Trophoblast cell (in vitro differentiated cells and primary cell): ENCODE measurements around the gene FGF11.

ENCODE experiments used
- DNase-seq, 2 donors: peaks; one replicate each; pipeline ENCODE4 v3.0.0-alpha.2; 2016
- H2AFZ ChIP-seq: 2 replicates; pipeline ENCODE4 v1.6.1; 2013; ENCODE audit warnings: low read length, moderate library complexity, mild to moderate bottlenecking; ENCODE audit not compliant: insufficient read depth, poor library complexity
- H2AK5ac ChIP-seq: 2 replicates; pipeline ENCODE4 v1.6.1; 2013; ENCODE audit warnings: mild to moderate bottlenecking, low read length
- H2BK120ac ChIP-seq: 2 replicates; pipeline ENCODE4 v1.6.1; 2013; ENCODE audit warnings: low read length, mild to moderate bottlenecking, moderate library complexity; ENCODE audit not compliant: insufficient read depth, poor library complexity
- H2BK12ac ChIP-seq: 2 replicates; pipeline ENCODE4 v1.6.1; 2013; ENCODE audit warnings: mild to moderate bottlenecking, low read length, moderate library complexity
- H2BK5ac ChIP-seq: 2 replicates; pipeline ENCODE4 v1.6.1; 2013; ENCODE audit warnings: low read length, low read depth, moderate library complexity, mild to moderate bottlenecking; ENCODE audit not compliant: poor library complexity
- H3K14ac ChIP-seq: 2 replicates; pipeline ENCODE4 v1.6.1; 2013; ENCODE audit warnings: mild to moderate bottlenecking, low read length
- H3K18ac ChIP-seq: 2 replicates; pipeline ENCODE4 v1.6.1; 2013; ENCODE audit warnings: mild to moderate bottlenecking, low read length
- H3K23ac ChIP-seq: 2 replicates; pipeline ENCODE4 v1.6.1; 2013; ENCODE audit warnings: low read length
- H3K27ac ChIP-seq: 2 replicates; pipeline ENCODE4 v1.5.1; 2013; ENCODE audit warnings: low read depth, mild to moderate bottlenecking, inconsistent platforms, low read length, moderate library complexity
- H3K27me3 ChIP-seq: 2 replicates; pipeline ENCODE4 v1.6.1; 2013; ENCODE audit warnings: inconsistent platforms, mild to moderate bottlenecking, low read length, moderate library complexity; ENCODE audit not compliant: insufficient read depth
- H3K36me3 ChIP-seq, 2 experiments: 1 replicate in 1 of 2; 2 replicates in 1 of 2; pipeline ENCODE4 v1.6.1; 2013; ENCODE audit warnings: low read length in 2 of 2, mild to moderate bottlenecking in 2 of 2, moderate library complexity in 1 of 2; ENCODE audit not compliant: insufficient read depth in 2 of 2, control insufficient read depth in 1 of 2
- H3K4ac ChIP-seq: 2 replicates; pipeline ENCODE4 v1.6.1; 2013; ENCODE audit warnings: low read depth, mild to moderate bottlenecking, low read length, moderate library complexity
- H3K4me1 ChIP-seq, 2 experiments: 1 replicate in 1 of 2; 2 replicates in 1 of 2; pipeline ENCODE4 v1.6.1; 2013; ENCODE audit warnings: low read length in 2 of 2, mild to moderate bottlenecking in 2 of 2, moderate library complexity in 1 of 2; ENCODE audit not compliant: insufficient read depth in 2 of 2, control insufficient read depth in 1 of 2
- H3K4me2 ChIP-seq: 2 replicates; pipeline ENCODE4 v1.6.1; 2013; ENCODE audit warnings: inconsistent platforms, mild to moderate bottlenecking, low read length, moderate library complexity
- H3K4me3 ChIP-seq: 2 replicates; pipeline ENCODE4 v1.5.1; 2013; ENCODE audit warnings: mild to moderate bottlenecking, low read depth, low read length, inconsistent platforms
- H3K79me1 ChIP-seq: one replicate; pipeline ENCODE4 v1.6.1; 2013; ENCODE audit warnings: low read length
- H3K79me2 ChIP-seq: 2 replicates; pipeline ENCODE4 v1.6.1; 2013; ENCODE audit warnings: low read length, mild to moderate bottlenecking; ENCODE audit not compliant: control insufficient read depth, insufficient read depth, poor library complexity
- H3K9ac ChIP-seq: 2 replicates; pipeline ENCODE4 v1.6.1; 2013; ENCODE audit warnings: mild to moderate bottlenecking, low read length
- H3K9me3 ChIP-seq: 2 replicates; pipeline ENCODE4 v1.6.1; 2013; ENCODE audit warnings: low read depth, mild to moderate bottlenecking, control low read depth, inconsistent platforms, low read length; ENCODE audit not compliant: insufficient read depth
- H4K12ac ChIP-seq: 2 replicates; pipeline ENCODE4 v1.6.1; 2013; ENCODE audit warnings: low read depth, mild to moderate bottlenecking, low read length, moderate library complexity
- H4K8ac ChIP-seq: 2 replicates; pipeline ENCODE4 v1.6.1; 2013; ENCODE audit warnings: low read depth, mild to moderate bottlenecking, low read length, moderate library complexity
- H4K91ac ChIP-seq: one replicate; pipeline ENCODE4 v1.6.1; 2013; ENCODE audit warnings: low read depth, mild to moderate bottlenecking, low read length, moderate library complexity
- WGBS: extraction: QIAGEN DNeasy Blood & Tissue Kit; methylation state at CpG from one replicate; pipeline ENCODE4 v1.1.7; 2013; ENCODE audit warnings: missing lambda C conversion rate; ENCODE audit not compliant: insufficient read length, insufficient coverage; ENCODE audit errors: extremely low coverage; 5-methylcytosine and 5-hydroxymethylcytosine counted together

The FGF11 gene

DNA sequence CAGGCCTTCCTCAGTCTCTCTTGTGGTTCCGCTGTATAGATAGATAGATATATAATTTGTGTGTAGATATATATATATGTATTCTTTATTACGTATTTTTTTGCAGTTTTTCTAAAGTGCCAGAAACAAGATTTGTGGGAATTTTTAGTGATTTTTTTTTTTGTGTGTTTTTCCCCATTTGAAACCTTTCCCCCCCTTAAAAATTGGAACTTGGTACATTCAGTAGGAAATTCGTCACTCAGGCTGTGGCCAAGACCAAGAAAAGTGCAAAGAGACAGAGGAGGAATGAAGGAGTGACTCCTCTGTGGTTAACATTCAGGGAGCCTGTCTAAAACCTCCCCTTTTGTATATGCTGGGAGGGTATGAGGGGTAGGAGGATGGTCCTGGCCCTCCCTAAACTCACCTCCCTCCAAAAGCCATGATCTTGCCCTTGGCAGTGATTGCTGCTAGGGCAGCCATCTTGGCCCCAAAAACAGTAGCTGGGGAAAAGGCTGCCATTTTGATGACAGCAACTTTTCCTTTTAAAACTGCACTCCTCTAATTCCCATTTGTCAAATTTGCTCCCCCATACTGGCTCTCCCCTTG, 20.7 kb downstream of the FGF11 start:
- no peak overlapping the region for H2AK5ac ChIP-seq
- no peak overlapping the region for H3K23ac ChIP-seq
- no peak overlapping the region for H2BK5ac ChIP-seq
- H4K91ac ChIP-seq: no peak overlapping the region
- no peak overlapping the region for H3K18ac ChIP-seq
- no peak overlapping the region for H3K27ac ChIP-seq
- H2BK12ac ChIP-seq: no peak overlapping the region
- DNase-seq: no peak
- peaks cover 4 to 5% of the 10 kb centered on the region in 2 experiments for H3K4me1 ChIP-seq
- no peak overlapping the region for H3K14ac ChIP-seq
- H3K79me2 ChIP-seq: peaks cover 3% of the 10 kb centered on the region
- H3K9ac ChIP-seq: no peak overlapping the region
- no peak overlapping the region for H2BK120ac ChIP-seq
- no peak overlapping the region for H3K4ac ChIP-seq
- H3K79me1 ChIP-seq: peaks cover 3% of the 10 kb centered on the region
- H3K27me3 ChIP-seq: no peaks in the 10 kb centered on the region
- H3K9me3 ChIP-seq: no peaks in the 10 kb centered on the region
- peaks cover 21 to 22% of the 10 kb centered on the region in 2 experiments for H3K36me3 ChIP-seq
- H4K12ac ChIP-seq: no peak overlapping the region
- no peak overlapping the region for H2AFZ ChIP-seq
- no peak overlapping the region for H4K8ac ChIP-seq
- WGBS: no CpG with 5 or more reads among the region's 3 CpGs
- H3K4me3 ChIP-seq: no peak overlapping the region
- H3K4me2 ChIP-seq: no peak overlapping the region

DNA sequence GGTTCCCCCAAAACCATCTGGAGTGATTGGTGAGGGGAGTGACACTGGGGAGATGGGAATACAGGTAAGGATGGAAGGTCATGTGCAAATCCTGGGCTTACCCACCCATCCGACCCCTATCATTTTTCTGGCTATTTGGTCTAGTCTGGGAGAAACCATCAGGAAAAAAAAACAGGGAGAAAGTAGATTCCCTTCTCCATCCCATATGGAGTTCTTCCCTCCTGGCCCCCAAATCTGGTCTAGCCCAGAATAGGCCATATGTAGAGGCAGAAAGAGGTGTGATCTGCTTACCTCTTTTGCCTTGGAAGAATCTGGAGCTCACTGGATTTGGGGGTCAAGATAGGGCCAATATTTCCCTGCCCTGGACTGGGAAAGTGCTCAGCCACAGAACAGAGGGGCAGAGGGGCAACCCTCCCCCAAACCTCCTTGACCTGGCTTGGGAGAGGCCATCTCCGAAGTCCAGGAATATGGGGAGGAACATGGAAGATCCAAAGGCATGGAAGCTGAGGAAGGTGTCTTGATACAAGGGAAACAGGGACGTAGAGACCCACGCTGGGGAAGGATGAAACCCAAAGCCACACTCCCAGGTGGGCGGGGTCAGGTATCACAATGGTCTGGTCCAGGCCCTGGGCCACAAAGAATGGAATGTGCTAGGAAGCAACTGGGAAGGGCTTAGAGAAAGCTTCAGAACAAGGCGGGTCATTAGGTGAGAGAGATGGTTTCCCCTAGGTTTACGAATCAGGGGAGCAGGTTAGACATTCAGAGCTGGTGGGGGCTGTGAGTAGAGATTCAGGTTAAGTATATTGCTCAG, 21.7 kb downstream of the FGF11 start:
- Histone ChIP-seq H3K79me1 (no peaks in the 10 kb centered on the region), H2BK12ac (no peak overlapping the region), H4K12ac (no peak overlapping the region), H3K4me3 (no peak overlapping the region), H3K9me3 (no peaks in the 10 kb centered on the region), H3K23ac (no peak overlapping the region), H3K9ac (no peak overlapping the region), H4K91ac (no peak overlapping the region), H2AK5ac (no peak overlapping the region), H3K4ac (no peak overlapping the region), H4K8ac (no peak overlapping the region), H3K14ac (no peak overlapping the region), H3K4me1 (peaks cover 3 to 4% of the 10 kb centered on the region in 2 experiments), H3K18ac (no peak overlapping the region), H2BK5ac (no peak overlapping the region), H3K27ac (no peak overlapping the region), H3K27me3 (no peaks in the 10 kb centered on the region), H3K4me2 (no peak overlapping the region), H2AFZ (no peak overlapping the region), H3K36me3 (peaks cover 27 to 28% of the 10 kb centered on the region in 2 experiments), H2BK120ac (no peak overlapping the region), H3K79me2 (no peaks in the 10 kb centered on the region)
- no peak for DNase-seq
- no CpG with 5 or more reads among the region's 7 CpGs for WGBS

DNA sequence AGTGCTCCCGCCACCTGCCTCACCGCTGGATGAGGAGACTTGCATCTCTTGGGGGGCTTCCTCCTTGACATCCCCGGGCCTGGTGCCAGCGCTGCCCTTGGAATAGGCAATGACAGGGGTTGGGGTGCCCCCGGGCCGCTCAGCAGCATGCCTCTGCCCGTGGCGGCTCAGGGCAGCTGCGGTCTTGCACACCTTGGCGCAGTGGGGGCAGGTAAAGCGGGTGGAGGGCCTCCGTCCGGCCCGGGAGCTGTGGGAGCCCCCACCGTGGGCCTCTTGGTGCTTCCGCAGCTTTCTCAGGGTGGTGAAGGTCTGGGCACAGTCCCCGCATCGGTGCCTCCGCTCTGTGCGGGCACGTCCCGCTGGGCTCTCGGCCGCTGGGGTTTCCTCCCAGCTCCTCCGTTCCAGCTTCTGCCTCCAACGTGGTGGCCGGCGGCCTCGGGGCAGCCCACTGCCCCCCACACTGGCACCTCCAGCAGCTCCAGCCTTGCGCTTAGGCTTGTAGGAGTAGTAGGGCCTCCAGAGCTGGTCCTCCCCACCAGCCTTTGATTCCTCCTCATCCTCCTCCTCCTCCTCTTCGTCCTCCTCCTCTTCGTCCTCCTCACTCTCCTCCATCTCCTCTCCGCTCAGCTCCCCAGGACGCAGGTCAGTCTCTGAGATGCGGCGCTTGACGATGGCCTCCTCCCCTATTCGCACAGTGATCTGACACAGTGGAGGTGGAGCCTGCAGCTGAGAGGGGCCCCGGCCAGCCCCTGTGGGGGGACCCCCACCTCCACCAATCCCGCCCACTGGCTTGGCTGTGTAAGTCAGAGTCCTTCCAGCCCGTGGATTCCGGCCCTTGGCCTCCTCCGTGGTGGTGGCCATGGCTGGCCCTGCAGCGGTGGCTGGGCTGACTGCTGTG, 23.4 kb downstream of the FGF11 start:
- 100% methylated on average over 3 of the region's 44 CpGs for WGBS
- Histone ChIP-seq H3K36me3 (peaks cover 38 to 39% of the 10 kb centered on the region in 2 experiments), H3K4me2 (no peak overlapping the region), H2AK5ac (no peak overlapping the region), H3K79me2 (no peaks in the 10 kb centered on the region), H3K9ac (no peak overlapping the region), H4K8ac (no peak overlapping the region), H3K4ac (no peak overlapping the region), H3K27me3 (no peaks in the 10 kb centered on the region), H2AFZ (no peak overlapping the region), H3K4me1 (no peaks in the 10 kb centered on the region), H3K9me3 (no peaks in the 10 kb centered on the region), H2BK12ac (no peak overlapping the region), H3K14ac (no peak overlapping the region), H2BK120ac (no peak overlapping the region), H3K4me3 (no peak overlapping the region), H4K91ac (no peak overlapping the region), H3K27ac (no peak overlapping the region), H3K18ac (no peak overlapping the region), H3K23ac (no peak overlapping the region), H2BK5ac (no peak overlapping the region), H4K12ac (no peak overlapping the region), H3K79me1 (no peaks in the 10 kb centered on the region)
- DNase-seq: no peak

DNA sequence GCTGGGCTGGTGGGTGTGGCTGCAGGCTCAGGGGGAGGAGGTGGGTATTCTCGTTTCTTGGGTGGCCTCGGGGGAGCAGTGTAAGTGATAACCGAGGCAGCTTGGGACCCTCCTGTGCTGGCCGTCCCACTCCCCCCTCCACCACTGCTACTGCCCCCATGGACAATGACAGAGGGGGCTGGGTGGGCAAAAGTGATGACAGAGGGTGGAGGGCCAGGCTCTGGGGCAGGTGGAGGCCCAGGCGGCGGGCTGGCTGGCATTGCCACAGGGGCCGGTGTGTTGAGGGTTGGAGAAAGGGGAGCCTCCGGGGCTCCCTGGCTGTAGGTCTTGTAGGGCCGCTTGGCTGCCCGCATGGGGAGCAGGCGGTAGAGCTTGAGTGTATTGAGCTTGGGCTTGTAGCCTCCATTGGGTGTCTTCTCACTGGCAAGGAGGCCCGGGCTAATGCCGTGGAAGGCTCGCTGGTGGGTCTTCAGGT, 24.1 kb downstream of the FGF11 start:
- no peak overlapping the region for H4K8ac ChIP-seq
- H3K79me1 ChIP-seq: no peaks in the 10 kb centered on the region
- no peak overlapping the region for H4K12ac ChIP-seq
- no peak overlapping the region for H3K9ac ChIP-seq
- no CpG with 5 or more reads among the region's 14 CpGs for WGBS
- no peak overlapping the region for H3K14ac ChIP-seq
- H3K79me2 ChIP-seq: no peaks in the 10 kb centered on the region
- H3K27me3 ChIP-seq: no peaks in the 10 kb centered on the region
- H3K36me3 ChIP-seq: peaks cover 38 to 39% of the 10 kb centered on the region in 2 experiments
- H2BK5ac ChIP-seq: no peak overlapping the region
- no peak overlapping the region for H3K18ac ChIP-seq
- H2AFZ ChIP-seq: no peak overlapping the region
- H2BK120ac ChIP-seq: no peak overlapping the region
- no peaks in the 10 kb centered on the region for H3K9me3 ChIP-seq
- no peak overlapping the region for H3K23ac ChIP-seq
- H3K4ac ChIP-seq: no peak overlapping the region
- H4K91ac ChIP-seq: no peak overlapping the region
- H3K4me1 ChIP-seq: no peaks in the 10 kb centered on the region
- H2AK5ac ChIP-seq: no peak overlapping the region
- no peak overlapping the region for H3K27ac ChIP-seq
- DNase-seq: no peak
- no peak overlapping the region for H2BK12ac ChIP-seq
- H3K4me2 ChIP-seq: no peak overlapping the region
- H3K4me3 ChIP-seq: no peak overlapping the region
